ENCODE data around the gene ULK2. TPM values are rescaled to one million over a fixed set of nuclear protein-coding genes. Genes with fewer than 3 reads are reported as not detected.

The ULK2 gene
- total RNA-seq, 1 experiment from 2014 or later = 16.1 TPM

DNA sequence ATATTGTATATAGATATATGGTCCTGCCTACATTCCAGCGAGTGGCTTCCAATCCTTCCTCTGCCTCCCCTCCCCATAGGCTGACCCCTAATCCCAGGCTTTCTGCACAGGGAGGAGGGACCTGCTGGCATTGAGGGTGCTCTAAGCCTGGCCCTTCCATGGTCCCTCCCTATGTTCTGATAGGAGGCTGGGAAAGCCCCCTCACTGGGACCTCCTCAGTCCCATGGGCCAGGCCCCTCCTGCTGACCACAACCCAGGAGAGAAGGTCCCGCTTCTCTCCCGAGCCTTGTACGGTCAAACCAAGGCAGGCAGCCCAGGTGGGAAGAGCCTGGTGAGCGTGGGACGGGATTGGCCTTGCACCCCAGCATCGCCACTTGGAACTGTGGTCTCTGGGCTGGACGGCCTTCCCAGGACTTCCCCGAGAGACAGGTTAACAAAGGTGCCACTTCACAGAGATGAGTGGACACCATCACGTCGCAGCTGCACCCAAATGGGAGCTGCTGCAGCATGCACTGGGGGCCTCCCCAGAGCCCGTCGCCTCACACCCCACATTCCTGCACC is 120.5 kb downstream of the ULK2 start:
- DNase-seq (ENCODE audit: low read depth) = no peak

DNA sequence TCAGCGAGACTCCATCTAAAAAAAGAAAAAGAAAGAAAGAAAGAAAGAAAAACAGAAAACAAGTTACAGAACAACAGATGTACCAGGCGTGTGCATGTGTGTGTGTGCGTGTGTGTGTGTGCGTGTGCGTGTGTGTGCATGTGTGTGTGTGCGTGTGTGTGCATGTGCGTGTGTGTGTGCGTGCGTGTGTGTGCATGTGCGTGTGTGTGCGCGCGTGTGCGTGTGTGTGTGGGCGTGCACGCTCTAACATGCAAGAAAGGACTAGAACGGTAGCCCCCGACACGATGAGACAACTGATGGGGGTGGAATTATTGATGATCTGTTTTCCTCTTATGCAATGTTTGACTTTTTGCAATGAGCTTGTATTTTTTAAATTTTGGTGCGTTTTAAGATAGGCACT is 121.2 kb downstream of the ULK2 start:
- no peak for DNase-seq (ENCODE audit: low read depth)

GRCh38 chr17:19744922-19745757 is 122.6 kb downstream of the ULK2 start:
- DNase-seq (ENCODE audit: low read depth) = peak; percentile 40

- DNase-seq (ENCODE audit: low read depth) = no peak
Observed at GRCh38 chr17:19744492-19744891, 123.2 kb downstream of the ULK2 start.

- no peak for DNase-seq (ENCODE audit: low read depth)
Observed at GRCh38 chr17:19743101-19744100, 124.3 kb downstream of the ULK2 start.

DNA sequence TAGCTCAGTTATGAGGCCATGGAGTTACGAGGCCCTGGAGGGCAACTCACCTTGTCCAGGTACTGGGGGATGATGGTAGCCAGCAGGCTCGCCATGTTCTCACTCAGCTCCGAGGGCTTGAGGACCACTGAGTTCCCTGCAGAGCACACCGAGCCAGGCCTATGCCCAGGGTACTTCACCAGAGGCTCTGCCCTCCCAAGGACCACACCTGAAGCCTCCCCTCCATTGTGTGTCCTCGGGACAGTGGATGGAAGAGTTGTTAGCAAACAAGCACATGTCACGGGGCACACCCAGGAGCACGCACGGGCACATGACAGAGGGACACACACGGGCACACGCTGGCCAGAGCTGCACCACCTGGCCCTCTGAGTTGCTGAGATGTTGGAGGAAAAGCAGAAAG is 125.2 kb downstream of the ULK2 start:
- DNase-seq (ENCODE audit: low read depth) = no peak

DNA sequence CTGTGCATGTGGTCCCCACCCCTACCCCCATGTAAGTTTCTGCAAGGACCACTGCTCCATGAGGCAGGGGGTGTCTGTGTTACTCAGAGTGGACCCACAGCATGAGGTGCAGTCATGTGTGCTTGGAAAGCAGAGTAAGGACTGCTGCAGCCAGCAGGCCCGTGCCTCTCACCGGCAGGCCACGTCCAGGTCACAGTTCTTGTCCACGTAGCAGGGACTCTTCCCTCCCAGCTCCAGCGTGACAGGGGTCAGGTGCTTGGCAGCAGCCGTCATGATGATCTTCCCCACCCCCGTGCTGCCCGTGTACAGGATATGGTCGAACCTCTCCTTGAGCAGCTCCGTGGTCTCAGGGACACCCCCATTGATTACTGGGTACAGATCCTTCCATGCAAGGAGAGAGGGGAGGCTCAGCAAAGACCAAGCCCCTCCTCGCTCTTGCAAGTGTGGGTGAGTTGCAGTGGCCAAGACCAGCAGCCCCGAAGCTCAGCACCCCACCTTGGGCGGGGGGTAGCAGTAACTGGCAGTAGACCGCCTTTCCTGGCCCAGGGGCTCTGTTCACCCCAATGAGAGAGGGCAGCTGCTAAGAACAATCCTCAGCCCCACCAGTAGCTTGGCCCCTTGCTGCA is 125.8 kb downstream of the ULK2 start:
- no peak for DNase-seq (ENCODE audit: low read depth)

GRCh38 chr17:19740933-19741332 is 126.8 kb downstream of the ULK2 start:
- DNase-seq (ENCODE audit: low read depth) = no peak

- DNase-seq (ENCODE audit: low read depth) = no peak
Observed at GRCh38 chr17:19739241-19740201, 128.2 kb downstream of the ULK2 start.

- no peak for DNase-seq (ENCODE audit: low read depth)
Observed at GRCh38 chr17:19738757-19739156, 129.0 kb downstream of the ULK2 start.

DNA sequence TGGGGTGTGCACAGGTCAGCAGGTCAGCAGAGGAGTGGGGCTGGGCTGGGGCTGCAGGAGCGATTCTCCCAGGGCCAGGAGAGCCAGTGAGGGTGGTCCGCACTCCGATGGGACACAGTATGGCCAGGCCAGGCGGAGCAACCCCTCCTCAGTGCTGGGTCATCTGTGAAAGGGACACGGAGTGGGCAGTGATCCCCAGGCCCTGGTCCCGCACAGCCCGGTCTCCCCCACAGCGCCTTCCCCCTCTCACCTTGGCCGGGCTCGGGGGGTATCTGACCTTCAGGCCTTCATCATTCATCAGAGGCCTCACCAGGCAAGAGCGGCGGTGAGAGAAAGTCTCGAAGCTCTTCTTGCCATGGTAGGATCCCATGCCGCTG is 129.7 kb downstream of the ULK2 start:
- no peak for DNase-seq (ENCODE audit: low read depth)

- DNase-seq (ENCODE audit: low read depth) = no peak
Observed at GRCh38 chr17:19737305-19738072, 130.2 kb downstream of the ULK2 start.

GRCh38 chr17:19736071-19736470 is 131.7 kb downstream of the ULK2 start:
- DNase-seq (ENCODE audit: low read depth) = no peak

DNA sequence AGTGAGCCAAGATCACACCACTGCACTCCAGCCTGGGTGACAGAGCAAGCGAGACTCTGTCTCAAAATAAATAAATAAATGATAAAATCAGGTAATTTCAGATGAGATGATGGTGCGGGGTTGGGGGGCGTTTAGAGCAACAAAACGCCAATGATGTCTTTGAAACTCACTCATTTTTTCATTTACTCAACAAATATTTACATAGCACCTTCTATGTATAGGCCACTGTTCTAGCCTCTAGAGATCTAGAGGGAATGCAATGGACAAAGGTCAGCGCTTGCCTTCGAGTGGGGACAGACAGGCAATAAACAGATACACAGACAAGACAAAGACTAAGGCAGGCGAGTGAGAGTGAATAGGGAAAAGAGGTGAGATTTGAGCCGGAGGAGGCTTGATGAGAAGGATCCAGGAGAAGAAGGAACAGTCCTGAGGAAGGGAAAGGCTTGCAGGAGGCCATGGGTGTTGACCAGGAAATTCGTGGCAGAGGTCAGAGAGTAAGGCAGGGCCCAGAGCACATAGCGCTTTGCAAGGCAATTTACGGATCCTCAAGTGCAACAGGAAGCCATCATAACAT is 133.7 kb downstream of the ULK2 start:
- DNase-seq (ENCODE audit: low read depth) = no peak

GRCh38 chr17:19731626-19732025 is 136.1 kb downstream of the ULK2 start:
- DNase-seq (ENCODE audit: low read depth) = no peak

DNA sequence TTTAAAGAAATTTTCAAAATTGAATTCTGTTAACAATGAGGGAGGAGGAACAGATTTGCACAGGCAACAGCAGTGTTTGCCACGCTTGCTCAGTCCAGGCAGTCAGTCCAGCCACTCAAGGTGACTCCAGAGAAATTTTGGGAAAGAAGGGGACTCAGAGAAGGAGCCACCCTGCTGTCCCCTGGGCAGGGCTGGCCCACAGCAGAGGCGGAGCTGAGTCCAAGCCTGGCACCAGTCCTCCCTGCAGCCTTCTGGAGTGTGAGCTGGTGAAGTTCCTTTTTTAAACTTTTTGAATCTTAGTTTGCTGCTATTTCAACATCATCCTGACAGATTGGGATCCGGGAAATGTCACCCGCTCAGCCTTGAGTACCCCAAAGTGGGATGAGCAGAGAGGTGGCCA is 136.9 kb downstream of the ULK2 start:
- no peak for DNase-seq (ENCODE audit: low read depth)

- no peak for DNase-seq (ENCODE audit: low read depth)
Observed at GRCh38 chr17:19729900-19730299, 137.8 kb downstream of the ULK2 start.

DNA sequence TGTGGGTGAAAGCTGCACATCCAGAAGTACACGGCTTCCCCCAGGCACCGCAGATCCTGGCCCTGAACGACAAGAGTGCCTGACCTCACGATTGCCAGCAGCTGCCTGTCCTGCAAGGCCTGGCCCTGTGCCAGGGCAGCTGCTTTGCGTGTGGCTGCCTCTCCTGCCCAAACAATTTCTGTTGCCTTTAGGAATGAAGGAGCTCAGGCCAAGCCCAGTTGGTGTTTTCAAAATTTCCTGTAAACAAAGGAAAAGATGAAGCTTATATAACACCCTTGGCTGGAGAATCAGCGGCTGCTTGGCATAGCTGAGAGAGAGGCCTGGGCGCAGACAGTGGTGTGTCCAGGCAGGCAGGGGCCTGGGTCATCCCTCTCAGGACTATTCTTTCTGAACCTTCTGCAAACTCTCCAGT is 139.6 kb downstream of the ULK2 start:
- DNase-seq (ENCODE audit: low read depth) = peak; percentile 87

GRCh38 chr17:19727501-19728078 is 140.1 kb downstream of the ULK2 start:
- peak; percentile 50 for DNase-seq (ENCODE audit: low read depth)

All from RPMI7951 (cell line).